ENCODE results near the gene MISP3.

MISP3 gene

GRCh38 chr19:14058182-14059092 lies 14.1 kb upstream of the MISP3 start:
- DNase-seq (ENCODE audit: insufficient read length) (no peak), FAIRE-seq (no peak)
- TF ChIP-seq TAF1 (IDR thresholded peaks at IDR 0.05; ENCODE audit: borderline replicate concordance, low read depth, low read length) (no peak), POLR2A (IDR thresholded peaks at IDR 0.05; ENCODE audit: low read depth, low read length) (no peak), POLR2AphosphoS5 (IDR thresholded peaks at IDR 0.05; ENCODE audit: low read depth, low read length) (no peak)

GRCh38 chr19:14059093-14059480 lies 13.5 kb upstream of the MISP3 start:
- DNase-seq (ENCODE audit: insufficient read length) (no peak), FAIRE-seq (no peak)
- no peak for TF ChIP-seq POLR2AphosphoS5 (IDR thresholded peaks at IDR 0.05; ENCODE audit: low read depth, low read length)
- no peak for TF ChIP-seq TAF1 (IDR thresholded peaks at IDR 0.05; ENCODE audit: borderline replicate concordance, low read depth, low read length)
- no peak for TF ChIP-seq POLR2A (IDR thresholded peaks at IDR 0.05; ENCODE audit: low read depth, low read length)

- DNase-seq (ENCODE audit: insufficient read length) (no peak), FAIRE-seq (no peak)
- TF ChIP-seq TAF1 (IDR thresholded peaks at IDR 0.05; ENCODE audit: borderline replicate concordance, low read depth, low read length), result no peak
- TF ChIP-seq POLR2AphosphoS5 (IDR thresholded peaks at IDR 0.05; ENCODE audit: low read depth, low read length), result no peak
- no peak for TF ChIP-seq POLR2A (IDR thresholded peaks at IDR 0.05; ENCODE audit: low read depth, low read length)
Measured at GRCh38 chr19:14059652-14060155, 12.9 kb upstream of the MISP3 start.

- TF ChIP-seq POLR2AphosphoS5 (IDR thresholded peaks at IDR 0.05; ENCODE audit: low read depth, low read length), result no peak
- no peak for TF ChIP-seq POLR2A (IDR thresholded peaks at IDR 0.05; ENCODE audit: low read depth, low read length)
- no peak for TF ChIP-seq TAF1 (IDR thresholded peaks at IDR 0.05; ENCODE audit: borderline replicate concordance, low read depth, low read length)
- no peak for DNase-seq (ENCODE audit: insufficient read length)
- no peak for FAIRE-seq
Measured at GRCh38 chr19:14061081-14061749, 11.4 kb upstream of the MISP3 start.

GRCh38 chr19:14061751-14062557 lies 10.6 kb upstream of the MISP3 start, which contains the start of gene PALM3:
PALM3 (minus strand) TSS chr19:14062076; CDS start chr19:14061980, 96 bp downstream.
- DNase-seq (ENCODE audit: insufficient read length), result no peak
- no peak for TF ChIP-seq POLR2AphosphoS5 (IDR thresholded peaks at IDR 0.05; ENCODE audit: low read depth, low read length)
- no peak for TF ChIP-seq TAF1 (IDR thresholded peaks at IDR 0.05; ENCODE audit: borderline replicate concordance, low read depth, low read length)
- TF ChIP-seq POLR2A (IDR thresholded peaks at IDR 0.05; ENCODE audit: low read depth, low read length), result no peak
- no peak for FAIRE-seq

- no peak for FAIRE-seq
- DNase-seq (ENCODE audit: insufficient read length), result no peak
- no peak for TF ChIP-seq POLR2AphosphoS5 (IDR thresholded peaks at IDR 0.05; ENCODE audit: low read depth, low read length)
- no peak for TF ChIP-seq TAF1 (IDR thresholded peaks at IDR 0.05; ENCODE audit: borderline replicate concordance, low read depth, low read length)
Measured at GRCh38 chr19:14062558-14062855, 10.1 kb upstream of the MISP3 start.

- TF ChIP-seq POLR2AphosphoS5 (IDR thresholded peaks at IDR 0.05; ENCODE audit: low read depth, low read length) (no peak), TAF1 (IDR thresholded peaks at IDR 0.05; ENCODE audit: borderline replicate concordance, low read depth, low read length) (no peak), POLR2A (IDR thresholded peaks at IDR 0.05; ENCODE audit: low read depth, low read length) (no peak)
- no peak for FAIRE-seq
- DNase-seq (ENCODE audit: insufficient read length), result no peak
Measured at GRCh38 chr19:14063105-14063504, 9.5 kb upstream of the MISP3 start.

- TF ChIP-seq POLR2A (IDR thresholded peaks at IDR 0.05; ENCODE audit: low read depth, low read length), result no peak
- no peak for TF ChIP-seq POLR2AphosphoS5 (IDR thresholded peaks at IDR 0.05; ENCODE audit: low read depth, low read length)
- no peak for TF ChIP-seq TAF1 (IDR thresholded peaks at IDR 0.05; ENCODE audit: borderline replicate concordance, low read depth, low read length)
Measured at GRCh38 chr19:14066134-14066533, 6.5 kb upstream of the MISP3 start.

GRCh38 chr19:14070268-14071050 lies 2.1 kb upstream of the MISP3 start:
- DNase-seq (ENCODE audit: insufficient read length) (no peak), FAIRE-seq (no peak)
- no peak for TF ChIP-seq POLR2AphosphoS5 (IDR thresholded peaks at IDR 0.05; ENCODE audit: low read depth, low read length)
- no peak for TF ChIP-seq POLR2A (IDR thresholded peaks at IDR 0.05; ENCODE audit: low read depth, low read length)
- no peak for TF ChIP-seq TAF1 (IDR thresholded peaks at IDR 0.05; ENCODE audit: borderline replicate concordance, low read depth, low read length)

More at GRCh38 chr19:14066134-14066533, 6.5 kb upstream of the MISP3 start:
- no peak for FAIRE-seq
- no peak for DNase-seq (ENCODE audit: insufficient read length)

- DNase-seq (ENCODE audit: insufficient read length), result peak; percentile 71
- peak; percentile 87 for FAIRE-seq
- TF ChIP-seq TAF1 (IDR thresholded peaks at IDR 0.05; ENCODE audit: borderline replicate concordance, low read depth, low read length) (no peak), POLR2AphosphoS5 (IDR thresholded peaks at IDR 0.05; ENCODE audit: low read depth, low read length) (no peak), POLR2A (IDR thresholded peaks at IDR 0.05; ENCODE audit: low read depth, low read length) (no peak)
Measured at GRCh38 chr19:14073261-14073924, 807 bp downstream of the MISP3 start.

All from GM12892 (cell line).